ENCODE data around the gene CALM1. TPM values are rescaled to one million over a fixed set of nuclear protein-coding genes. Genes with fewer than 3 reads are reported as not detected.

The CALM1 gene
- total RNA-seq, 1 donor from 2014 or later = 260 TPM

DNA sequence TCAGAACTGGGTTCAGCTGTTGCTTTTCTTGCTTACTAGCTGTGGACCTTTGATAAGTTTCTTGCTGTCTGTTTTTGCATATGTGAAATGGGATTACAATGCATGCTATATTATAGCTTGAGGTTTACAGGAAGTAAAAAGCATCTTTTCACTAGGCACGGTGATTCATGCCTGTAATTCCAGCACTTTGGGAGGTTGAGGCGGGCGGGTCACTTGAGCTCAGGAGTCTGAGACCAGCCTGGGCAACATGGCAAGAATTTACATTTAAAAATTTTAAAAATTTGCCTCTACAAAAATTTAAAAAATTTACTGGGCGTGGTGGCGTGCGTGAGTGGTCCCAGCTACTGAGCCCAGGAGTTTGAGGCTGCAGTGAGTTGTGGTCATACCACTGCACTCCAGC is 42.0 kb downstream of the CALM1 start:
- Histone ChIP-seq H3K27ac (no peak overlapping the region), H3K4me1 (peaks cover 25% of the 10 kb centered on the region), H3K9me3 (no peaks in the 10 kb centered on the region), H3K27me3 (no peaks in the 10 kb centered on the region), H3K4me3 (no peak overlapping the region), H3K36me3 (no peaks in the 10 kb centered on the region)
- DNase-seq (ENCODE audit: extremely low spot score in 2 of 2) = no peak
- TF ChIP-seq, protein P1, sequence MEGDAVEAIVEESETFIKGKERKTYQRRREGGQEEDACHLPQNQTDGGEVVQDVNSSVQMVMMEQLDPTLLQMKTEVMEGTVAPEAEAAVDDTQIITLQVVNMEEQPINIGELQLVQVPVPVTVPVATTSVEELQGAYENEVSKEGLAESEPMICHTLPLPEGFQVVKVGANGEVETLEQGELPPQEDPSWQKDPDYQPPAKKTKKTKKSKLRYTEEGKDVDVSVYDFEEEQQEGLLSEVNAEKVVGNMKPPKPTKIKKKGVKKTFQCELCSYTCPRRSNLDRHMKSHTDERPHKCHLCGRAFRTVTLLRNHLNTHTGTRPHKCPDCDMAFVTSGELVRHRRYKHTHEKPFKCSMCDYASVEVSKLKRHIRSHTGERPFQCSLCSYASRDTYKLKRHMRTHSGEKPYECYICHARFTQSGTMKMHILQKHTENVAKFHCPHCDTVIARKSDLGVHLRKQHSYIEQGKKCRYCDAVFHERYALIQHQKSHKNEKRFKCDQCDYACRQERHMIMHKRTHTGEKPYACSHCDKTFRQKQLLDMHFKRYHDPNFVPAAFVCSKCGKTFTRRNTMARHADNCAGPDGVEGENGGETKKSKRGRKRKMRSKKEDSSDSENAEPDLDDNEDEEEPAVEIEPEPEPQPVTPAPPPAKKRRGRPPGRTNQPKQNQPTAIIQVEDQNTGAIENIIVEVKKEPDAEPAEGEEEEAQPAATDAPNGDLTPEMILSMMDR (IDR thresholded peaks at IDR 0.05) = no peak
- peak in 1 of 2 donors; percentile 22 for TF ChIP-seq POLR2AphosphoS5 (IDR thresholded peaks at IDR 0.05; ENCODE audit: insufficient read depth in 1 of 2, low read depth in 1 of 2)
- no peak for TF ChIP-seq POLR2A (IDR thresholded peaks at IDR 0.05)
- intact Hi-C loops (cut with DNase I) = no loop called here

DNA sequence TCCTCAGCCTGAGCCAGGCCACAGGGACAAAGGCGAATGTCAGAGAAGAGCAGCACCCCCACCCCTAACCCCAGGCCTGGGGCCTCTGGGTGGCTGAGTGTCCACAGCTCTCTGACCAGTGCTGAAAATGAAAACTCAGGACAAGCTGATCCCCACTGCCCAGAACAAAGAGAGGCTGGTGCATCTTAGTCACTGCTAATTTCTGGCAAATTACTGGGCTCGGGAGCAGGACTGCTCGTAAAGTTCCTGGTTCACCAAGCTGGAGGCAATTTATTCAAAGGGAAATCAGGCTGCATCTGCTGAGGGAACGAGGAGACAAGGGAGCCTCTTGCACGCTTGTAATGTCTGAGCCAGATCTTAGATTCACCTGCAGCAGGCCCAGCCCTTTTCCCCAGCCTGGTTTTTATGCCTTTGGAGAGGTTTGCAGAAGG is 43.2 kb downstream of the CALM1 start:
- DNase-seq (ENCODE audit: extremely low spot score in 2 of 2) = no peak

DNA sequence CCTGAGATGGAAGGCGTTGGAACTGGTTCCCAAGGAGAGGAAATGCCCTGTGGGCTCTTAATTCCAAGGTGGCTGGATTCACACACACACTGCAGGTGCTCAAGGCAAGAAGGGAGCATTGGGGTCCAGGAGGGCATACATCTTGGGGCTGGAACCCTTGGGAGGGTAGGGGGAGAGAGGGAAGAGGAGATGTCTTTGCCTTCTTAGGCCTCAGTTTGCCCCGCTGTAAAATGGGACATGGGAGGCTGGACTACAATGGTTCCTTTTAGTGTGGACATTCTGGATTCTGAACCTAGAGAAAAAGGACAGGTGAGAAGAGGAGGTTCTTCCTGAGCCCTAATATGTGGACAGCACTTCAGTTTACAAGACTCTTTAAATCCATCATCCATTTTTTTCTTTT is 43.8 kb downstream of the CALM1 start:
- no peak for DNase-seq (ENCODE audit: extremely low spot score in 2 of 2)
- Histone ChIP-seq H3K4me3 (no peak overlapping the region), H3K27ac (no peak overlapping the region), H3K4me1 (peaks cover 25% of the 10 kb centered on the region), H3K36me3 (no peaks in the 10 kb centered on the region), H3K27me3 (no peaks in the 10 kb centered on the region), H3K9me3 (no peaks in the 10 kb centered on the region)
- intact Hi-C loops (cut with DNase I) = no loop called here
- no peak for TF ChIP-seq POLR2AphosphoS5 (IDR thresholded peaks at IDR 0.05; ENCODE audit: insufficient read depth in 1 of 2, low read depth in 1 of 2)
- TF ChIP-seq, protein P1 (IDR thresholded peaks at IDR 0.05) = no peak
- TF ChIP-seq POLR2A (IDR thresholded peaks at IDR 0.05) = no peak

More for the DNA sequence above, 43.2 kb downstream of the CALM1 start:
- no peak overlapping the region for H3K4me3 ChIP-seq
- no peaks in the 10 kb centered on the region for H3K27me3 ChIP-seq
- H3K4me1 ChIP-seq = peaks cover 25% of the 10 kb centered on the region
- H3K27ac ChIP-seq = no peak overlapping the region
- no peak for TF ChIP-seq POLR2A (IDR thresholded peaks at IDR 0.05)
- TF ChIP-seq, protein P1 (IDR thresholded peaks at IDR 0.05) = no peak
- TF ChIP-seq POLR2AphosphoS5 (IDR thresholded peaks at IDR 0.05; ENCODE audit: insufficient read depth in 1 of 2, low read depth in 1 of 2) = no peak
- no peaks in the 10 kb centered on the region for H3K9me3 ChIP-seq
- no peaks in the 10 kb centered on the region for H3K36me3 ChIP-seq
- intact Hi-C loops (cut with DNase I) = no loop called here

DNA sequence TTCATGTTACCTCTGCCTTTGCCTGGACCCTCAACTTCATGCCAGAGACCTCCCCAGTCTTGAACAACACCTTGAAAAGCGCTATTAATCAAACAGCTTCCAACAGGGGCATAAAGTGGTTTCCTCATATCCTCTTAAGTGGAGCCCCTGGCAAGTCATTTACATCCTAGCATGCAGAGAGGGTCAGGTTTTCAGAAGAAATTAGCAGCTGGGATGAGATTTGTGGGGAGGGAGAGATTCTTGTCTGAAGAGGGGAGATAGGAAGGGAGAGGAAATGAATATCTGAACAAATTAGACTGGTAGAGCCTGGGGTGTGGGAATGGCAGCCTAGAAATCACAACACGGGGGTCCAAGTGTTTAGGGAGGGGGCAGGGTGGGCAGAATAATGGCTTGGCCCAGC is 45.6 kb downstream of the CALM1 start:
- intact Hi-C loops (cut with DNase I) = no loop called here
- DNase-seq (ENCODE audit: extremely low spot score in 2 of 2) = no peak
- H3K27ac ChIP-seq = no peak overlapping the region
- no peaks in the 10 kb centered on the region for H3K36me3 ChIP-seq
- no peaks in the 10 kb centered on the region for H3K27me3 ChIP-seq
- no peaks in the 10 kb centered on the region for H3K9me3 ChIP-seq
- H3K4me1 ChIP-seq = peaks cover 25% of the 10 kb centered on the region
- TF ChIP-seq, protein P1 (IDR thresholded peaks at IDR 0.05) = no peak
- TF ChIP-seq POLR2A (IDR thresholded peaks at IDR 0.05) (no peak), POLR2AphosphoS5 (IDR thresholded peaks at IDR 0.05; ENCODE audit: insufficient read depth in 1 of 2, low read depth in 1 of 2) (no peak)
- no peak overlapping the region for H3K4me3 ChIP-seq

DNA sequence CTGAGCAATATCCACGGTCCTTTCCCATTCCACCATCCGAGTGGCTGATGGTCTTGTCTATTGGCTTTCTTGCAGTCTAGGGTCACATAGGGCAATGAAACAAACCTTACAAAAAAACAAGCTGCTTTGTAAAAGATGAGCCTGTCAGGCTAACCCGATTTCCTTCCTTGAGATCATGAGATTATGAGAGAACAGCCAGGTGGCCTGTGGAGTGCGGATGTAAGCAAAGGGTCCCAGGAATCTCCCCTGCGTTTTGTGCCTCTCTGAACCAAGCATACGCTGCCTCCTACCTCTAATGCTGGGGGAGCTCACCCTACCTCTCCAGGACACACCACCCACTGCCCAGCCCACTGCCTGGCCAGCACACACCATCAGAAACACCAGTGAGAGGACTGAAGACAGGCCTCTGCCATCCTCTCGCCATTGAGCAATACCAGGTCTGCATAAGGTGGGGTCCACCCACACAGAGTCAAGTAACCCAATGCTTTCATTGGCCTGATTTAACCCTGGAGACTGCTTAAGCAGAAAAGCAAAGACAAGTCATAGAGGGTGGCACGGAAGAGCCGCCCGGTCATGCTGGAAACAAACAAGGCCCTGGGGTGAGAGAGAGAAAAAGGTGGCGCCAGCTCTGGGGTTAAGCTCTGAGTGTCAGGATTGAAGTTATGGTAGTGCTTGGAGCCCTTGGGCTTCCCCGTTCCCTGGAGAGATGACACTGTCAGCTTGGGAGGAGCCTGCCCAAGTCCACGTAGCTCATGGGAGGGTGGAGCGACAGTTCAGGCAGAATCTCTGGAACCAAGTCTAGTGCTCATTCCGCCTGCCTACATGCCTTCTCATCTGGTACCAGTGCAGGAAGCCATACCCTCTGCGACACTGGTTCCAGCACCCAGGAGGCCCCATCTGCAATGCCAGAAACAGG is 46.6 kb downstream of the CALM1 start:
- no peak for DNase-seq (ENCODE audit: extremely low spot score in 2 of 2)
- no peaks in the 10 kb centered on the region for H3K9me3 ChIP-seq
- no peaks in the 10 kb centered on the region for H3K36me3 ChIP-seq
- no peak overlapping the region for H3K4me3 ChIP-seq
- no peaks in the 10 kb centered on the region for H3K27me3 ChIP-seq
- intact Hi-C loops (cut with DNase I) = no loop called here
- TF ChIP-seq, protein P1 (IDR thresholded peaks at IDR 0.05) = no peak
- no peak for TF ChIP-seq POLR2AphosphoS5 (IDR thresholded peaks at IDR 0.05; ENCODE audit: insufficient read depth in 1 of 2, low read depth in 1 of 2)
- no peak overlapping the region for H3K27ac ChIP-seq
- H3K4me1 ChIP-seq = peaks cover 25% of the 10 kb centered on the region
